T-helper 2 cell treated with Interferon-gamma antibody and Interleukin-4, amounts not matched to agents 100 ng/mL and 5 ng/mL, for 36 hours (primary cell): ENCODE results near the gene CCNE1. TPM values are rescaled to one million over a fixed set of nuclear protein-coding genes. Genes with fewer than 3 reads are reported as not detected.

Source experiments
- intact Hi-C: fragments of 100-400 bp; cut with micrococcal nuclease; formaldehyde crosslinking; loops from one replicate; pipeline ENCODE4 v1.15.1; 2023
- total RNA-seq: library from RNA; stranded (reverse); gene quantifications from 2 replicates; pipeline ENCODE4 v1.2.3, GENCODE V29; 2022

Gene CCNE1
- total RNA-seq: 37.1 and 38.0 TPM in 2 replicates

- intact Hi-C loops: loop anchor here (1.0 to 5.0 kb wide), 4 partner anchors 20 to 131 kb away; partner anchors contain the start of gene URI1
Measured at GRCh38 chr19:29811125-29812079, at the start of gene CCNE1. CCNE1 (plus strand) TSS chr19:29811991; CDS start chr19:29812556, 565 bp downstream.

GRCh38 chr19:29763196-29763595 is 48.6 kb upstream of the CCNE1 start:
- intact Hi-C loops: no loop called here

- intact Hi-C loops: no loop called here
Measured at GRCh38 chr19:29764361-29764760, 47.4 kb upstream of the CCNE1 start.

GRCh38 chr19:29766100-29766499 is 45.7 kb upstream of the CCNE1 start:
- intact Hi-C loops: no loop called here

GRCh38 chr19:29767039-29767735 is 44.6 kb upstream of the CCNE1 start:
- intact Hi-C loops: no loop called here

- intact Hi-C loops: no loop called here
Measured at GRCh38 chr19:29768166-29768565, 43.6 kb upstream of the CCNE1 start.

- intact Hi-C loops: no loop called here
Measured at GRCh38 chr19:29769997-29770396, 41.8 kb upstream of the CCNE1 start.

GRCh38 chr19:29770648-29771047 is 41.1 kb upstream of the CCNE1 start:
- intact Hi-C loops: no loop called here

- intact Hi-C loops: no loop called here
Measured at GRCh38 chr19:29771708-29772414, 39.9 kb upstream of the CCNE1 start.

- intact Hi-C loops: no loop called here
Measured at GRCh38 chr19:29772696-29773095, 39.1 kb upstream of the CCNE1 start.

- intact Hi-C loops: no loop called here
Measured at GRCh38 chr19:29773141-29773540, 38.6 kb upstream of the CCNE1 start.

- intact Hi-C loops: no loop called here
Measured at GRCh38 chr19:29774126-29774525, 37.7 kb upstream of the CCNE1 start.

- intact Hi-C loops: no loop called here
Measured at GRCh38 chr19:29777781-29778309, 33.9 kb upstream of the CCNE1 start.

GRCh38 chr19:29779921-29780320 is 31.9 kb upstream of the CCNE1 start:
- intact Hi-C loops: no loop called here

GRCh38 chr19:29781386-29782259 is 30.2 kb upstream of the CCNE1 start:
- intact Hi-C loops: no loop called here

- intact Hi-C loops: no loop called here
Measured at GRCh38 chr19:29782260-29782580, 29.6 kb upstream of the CCNE1 start.

- intact Hi-C loops: no loop called here
Measured at GRCh38 chr19:29783627-29784190, 28.1 kb upstream of the CCNE1 start.

- intact Hi-C loops: no loop called here
Measured at GRCh38 chr19:29784598-29785223, 27.1 kb upstream of the CCNE1 start.

GRCh38 chr19:29785360-29785759 is 26.4 kb upstream of the CCNE1 start:
- intact Hi-C loops: no loop called here
